BJ (cell line): ENCODE measurements around the gene TCL1A. TPM values are rescaled to one million over a fixed set of nuclear protein-coding genes. Genes with fewer than 3 reads are reported as not detected.

ENCODE experiments used
- CTCF ChIA-PET: fragments of 350-600 bp; formaldehyde crosslinking; extraction: SDS; loops from one replicate; lab custom pipeline; 2021; ENCODE audit warnings: antibody characterized with exemption, inconsistent platforms; lab: Yijun Ruan, JAX
- POLR2A ChIA-PET: fragments of 300-600 bp; sonication (Branson Sonifier 250); formaldehyde crosslinking; extraction: SDS; loops from one replicate; lab custom pipeline; 2021; ENCODE audit warnings: antibody characterized with exemption; lab: Charles Lee
- DNase-seq: peaks from one replicate; pipeline ENCODE4 v3.0.0-alpha.2; 2011; ENCODE audit warnings: low read depth
- H3K27me3 ChIP-seq: 2 replicates; pipeline ENCODE4 v1.6.0; 2011; ENCODE audit warnings: low read length; ENCODE audit not compliant: control insufficient read depth, insufficient read depth
- H3K36me3 ChIP-seq: 2 replicates; pipeline ENCODE4 v1.5.1; 2011; ENCODE audit warnings: low read length; ENCODE audit not compliant: control insufficient read depth, insufficient read depth
- H3K4me3 ChIP-seq: 2 replicates; pipeline ENCODE4 v1.5.1; 2011; ENCODE audit warnings: low read depth, mild to moderate bottlenecking, control low read depth, low read length
- polyA plus RNA-seq: library from polyadenylated mRNA; depleted of rRNA; stranded (reverse); fragments of >200 nt; gene quantifications from 2 replicates; pipeline ENCODE4 v1.2.3, GENCODE V29; 2011
- TF ChIP-seq, protein P1 (sequence below): IDR thresholded peaks from 2 replicates; pipeline ENCODE4 v1.5.1; 2011; ENCODE audit warnings: low read depth, mild to moderate bottlenecking, control low read depth, inconsistent platforms, low read length, moderate library complexity; ENCODE audit not compliant: insufficient read depth

The TCL1A gene
- polyA plus RNA-seq, 1 experiment, result not detected

DNA sequence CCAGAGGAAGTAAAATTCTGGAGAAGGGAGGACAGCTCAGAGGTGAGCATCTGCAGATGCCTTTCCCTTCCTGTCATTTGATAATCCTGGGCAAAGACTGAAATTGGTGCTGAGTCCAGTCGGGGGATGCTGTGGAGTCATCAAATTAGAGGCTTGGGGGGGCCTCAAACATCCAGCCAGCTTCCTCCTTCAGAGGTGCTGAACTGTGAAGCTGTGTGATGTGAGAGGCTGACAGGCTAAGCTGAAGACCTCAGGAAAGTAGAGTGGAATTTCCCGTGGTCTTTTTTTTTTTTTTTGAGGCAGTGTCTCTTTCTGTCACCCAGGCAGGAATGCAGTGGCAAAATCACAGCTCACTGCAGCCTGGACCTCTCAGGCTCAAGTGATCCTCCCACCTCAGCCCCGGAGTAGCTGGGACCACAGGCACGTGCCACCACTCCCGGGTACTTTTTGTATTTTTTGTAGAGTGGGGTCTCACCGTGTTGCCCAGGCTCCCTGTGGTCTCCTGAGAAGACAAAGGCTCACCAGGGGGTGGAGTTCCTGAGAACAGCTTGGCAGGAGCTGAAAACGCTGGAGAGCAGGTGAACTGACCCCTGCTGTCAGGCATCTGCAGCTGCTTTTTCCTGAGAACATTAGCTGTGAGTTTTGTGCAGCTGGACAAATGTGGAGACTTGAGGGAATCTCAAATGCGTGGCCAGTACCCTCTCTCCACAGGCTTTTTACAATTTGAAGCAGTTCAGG, 33.8 kb downstream of the TCL1A start:
- Histone ChIP-seq H3K36me3 (no peaks in the 10 kb centered on the region), H3K4me3 (no peak overlapping the region), H3K27me3 (no peaks in the 10 kb centered on the region)
- DNase-seq, result no peak
- ChIA-PET POLR2A (no interaction called here), CTCF (no interaction called here)
- TF ChIP-seq, protein P1, sequence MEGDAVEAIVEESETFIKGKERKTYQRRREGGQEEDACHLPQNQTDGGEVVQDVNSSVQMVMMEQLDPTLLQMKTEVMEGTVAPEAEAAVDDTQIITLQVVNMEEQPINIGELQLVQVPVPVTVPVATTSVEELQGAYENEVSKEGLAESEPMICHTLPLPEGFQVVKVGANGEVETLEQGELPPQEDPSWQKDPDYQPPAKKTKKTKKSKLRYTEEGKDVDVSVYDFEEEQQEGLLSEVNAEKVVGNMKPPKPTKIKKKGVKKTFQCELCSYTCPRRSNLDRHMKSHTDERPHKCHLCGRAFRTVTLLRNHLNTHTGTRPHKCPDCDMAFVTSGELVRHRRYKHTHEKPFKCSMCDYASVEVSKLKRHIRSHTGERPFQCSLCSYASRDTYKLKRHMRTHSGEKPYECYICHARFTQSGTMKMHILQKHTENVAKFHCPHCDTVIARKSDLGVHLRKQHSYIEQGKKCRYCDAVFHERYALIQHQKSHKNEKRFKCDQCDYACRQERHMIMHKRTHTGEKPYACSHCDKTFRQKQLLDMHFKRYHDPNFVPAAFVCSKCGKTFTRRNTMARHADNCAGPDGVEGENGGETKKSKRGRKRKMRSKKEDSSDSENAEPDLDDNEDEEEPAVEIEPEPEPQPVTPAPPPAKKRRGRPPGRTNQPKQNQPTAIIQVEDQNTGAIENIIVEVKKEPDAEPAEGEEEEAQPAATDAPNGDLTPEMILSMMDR, result no peak

DNA sequence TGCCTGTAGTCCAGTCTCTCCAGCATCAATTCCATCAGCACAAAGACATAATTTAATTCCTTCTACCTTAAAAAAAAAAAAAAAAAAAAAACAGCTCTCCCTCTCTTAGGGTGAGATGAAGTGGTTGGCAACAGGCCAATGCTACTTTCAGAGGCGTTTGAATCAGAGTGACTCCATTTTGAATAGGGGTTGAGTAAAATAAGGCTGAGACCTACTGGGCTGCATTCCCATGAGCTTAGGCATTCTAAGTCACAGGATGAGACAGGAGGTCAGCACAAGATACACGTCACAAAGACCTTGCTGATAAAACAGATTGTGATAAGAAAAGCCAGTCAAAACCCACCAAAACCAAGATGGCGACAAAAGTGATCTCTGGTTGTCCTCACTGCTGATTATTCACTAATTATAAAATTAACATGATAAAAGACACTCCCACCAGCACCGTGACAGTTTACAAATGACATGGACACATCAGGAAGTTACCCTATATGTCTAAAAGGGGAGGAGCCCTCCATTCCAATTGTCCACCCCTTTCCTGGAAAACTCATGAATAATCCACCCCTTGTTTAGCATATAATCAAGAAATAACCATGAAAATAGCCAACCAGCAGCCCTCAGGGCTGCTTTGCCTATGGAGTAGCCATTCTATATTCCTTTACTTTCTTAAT, 34.6 kb downstream of the TCL1A start:
- TF ChIP-seq, protein P1, result no peak
- ChIA-PET CTCF (no interaction called here), POLR2A (no interaction called here)
- no peak overlapping the region for H3K4me3 ChIP-seq
- no peaks in the 10 kb centered on the region for H3K36me3 ChIP-seq
- DNase-seq, result no peak
- H3K27me3 ChIP-seq, result no peaks in the 10 kb centered on the region

DNA sequence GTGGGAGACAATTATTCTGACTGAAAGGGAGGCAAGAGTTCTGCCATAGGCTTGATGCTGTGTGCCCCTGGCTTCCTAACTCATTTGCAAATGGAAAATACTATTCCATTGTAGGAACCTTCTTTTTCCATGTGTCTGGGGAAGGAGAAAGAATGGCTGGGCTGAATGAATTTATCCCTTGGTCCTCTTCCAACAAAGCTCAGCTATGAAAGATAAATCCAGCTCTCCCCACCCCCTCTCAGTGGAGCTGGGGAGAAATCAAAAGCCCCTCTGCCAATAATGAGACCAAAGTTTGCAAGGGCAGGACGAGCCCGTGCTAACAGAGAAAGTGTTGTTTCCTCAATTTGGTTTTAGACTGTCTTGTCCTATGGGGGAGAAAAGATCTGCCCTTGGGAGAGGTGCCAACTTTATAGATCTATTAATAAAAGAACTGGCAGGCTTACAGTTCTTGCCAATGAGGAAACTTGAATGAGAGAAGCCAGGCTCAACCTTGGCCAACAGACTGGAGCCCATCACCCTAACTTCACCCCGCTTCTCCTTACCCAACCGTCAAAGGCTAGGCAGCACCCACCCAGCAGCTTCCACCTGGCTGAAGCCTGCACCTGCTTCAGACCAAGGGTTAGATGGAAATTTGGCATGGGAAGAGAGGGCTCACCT, 36.6 kb downstream of the TCL1A start:
- POLR2A ChIA-PET, result no interaction called here
- no peaks in the 10 kb centered on the region for H3K27me3 ChIP-seq
- DNase-seq, result no peak
- TF ChIP-seq, protein P1, result no peak
- no peaks in the 10 kb centered on the region for H3K36me3 ChIP-seq
- H3K4me3 ChIP-seq, result no peak overlapping the region
- CTCF ChIA-PET, result no interaction called here

- TF ChIP-seq, protein P1, result no peak
- no peak overlapping the region for H3K4me3 ChIP-seq
- H3K27me3 ChIP-seq, result no peaks in the 10 kb centered on the region
- ChIA-PET POLR2A (no interaction called here), CTCF (interaction anchor here (1.4 kb wide), 1 partner anchor 9 kb away, joined by 5 read pairs; no protein-coding TSS in a partner anchor)
- no peak for DNase-seq
- H3K36me3 ChIP-seq, result no peaks in the 10 kb centered on the region
Measured at GRCh38 chr14:95675486-95675885, 38.4 kb downstream of the TCL1A start.

GRCh38 chr14:95674613-95675012, 39.3 kb downstream of the TCL1A start:
- DNase-seq, result no peak
- ChIA-PET POLR2A (no interaction called here), CTCF (interaction anchor here (1.4 kb wide), 1 partner anchor 9 kb away, joined by 5 read pairs; no protein-coding TSS in a partner anchor)
- TF ChIP-seq, protein P1, result no peak
- H3K27me3 ChIP-seq, result no peaks in the 10 kb centered on the region
- H3K4me3 ChIP-seq, result no peak overlapping the region
- H3K36me3 ChIP-seq, result no peaks in the 10 kb centered on the region
